ENCODE measurements around the gene PROSER2. TPM values are rescaled to one million over a fixed set of nuclear protein-coding genes. Genes with fewer than 3 reads are reported as not detected.

The PROSER2 gene
- total and polyA plus RNA-seq, 2 of the 13 experiments (the other 11 are each of a cell fraction or from before 2014, with no cell fraction given) = 6.9 to 7.7 TPM

- no peak overlapping the region for H3K4me2 ChIP-seq (ENCODE audit: low read depth, low read length)
- no peak for DNase-seq (ENCODE audit: low spot score)
- CTCF ChIA-PET (ENCODE audit: low intra/inter-chr PET ratio, low total read pairs) = no interaction called here
- no peak for ATAC-seq
- BruUV-seq (replicated peaks) = no TSS peak
- H4K20me1 ChIP-seq (ENCODE audit: insufficient read depth, low read length) = no peaks in the 10 kb centered on the region
- H3K4me1 ChIP-seq (ENCODE audit: insufficient read depth, low read length) = peaks cover 61% of the 10 kb centered on the region
- no peak overlapping the region for H3K27ac ChIP-seq (ENCODE audit: extremely low read length, insufficient read depth, low read length)
- whole genome bisulfite sequencing (ENCODE audit: low lambda C conversion rate) = 88% methylated on average over 6 of the region's 6 CpGs
- H3K79me2 ChIP-seq (ENCODE audit: insufficient read depth, low read length) = no peaks in the 10 kb centered on the region
- intact Hi-C loops (cut with micrococcal nuclease; ENCODE audit: unreplicated experiment) (no loop called here), in situ Hi-C loops (cut with HindIII; ENCODE audit: extremely low pct_ligation_motif_present, low pct_unique_long_range_greater_than_20kb) (no loop called here)
- no peak for FAIRE-seq
- POLR2A ChIA-PET = no interaction called here
- H3K27me3 ChIP-seq (ENCODE audit: control insufficient read depth in 1 of 2, insufficient read depth in 2 of 2, low read length in 2 of 2) = no peaks in the 10 kb centered on the region
- no peaks in the 10 kb centered on the region for H3K9me3 ChIP-seq (ENCODE audit: low read length)
- H3K9ac ChIP-seq (ENCODE audit: insufficient read depth, low read depth, low read length) = no peak overlapping the region
- H2AFZ ChIP-seq (ENCODE audit: low read length) = no peak overlapping the region
- no peak overlapping the region for H3K4me3 ChIP-seq (replicated peaks in 1 of 3; ENCODE audit: insufficient read depth in 1 of 3, low read depth in 2 of 3, low read length in 3 of 3)
- TF ChIP-seq AGO1 (IDR thresholded peaks at IDR 0.05; ENCODE audit: low read depth, low read length, poor library complexity, severe bottlenecking) = no peak
- no peak for TF ChIP-seq TAF15 (IDR thresholded peaks at IDR 0.05; ENCODE audit: low read depth, low read length, poor library complexity, severe bottlenecking)
- no peak for TF ChIP-seq PAWR (CRISPR knock-in tag; IDR thresholded peaks at IDR 0.05; ENCODE audit: borderline replicate concordance)
- no peak for TF ChIP-seq RXRB (CRISPR knock-in tag; IDR thresholded peaks at IDR 0.05; ENCODE audit: borderline replicate concordance)
- no peaks in the 10 kb centered on the region for H3K36me3 ChIP-seq (replicated peaks in 1 of 2; ENCODE audit: control insufficient read depth in 1 of 2, insufficient read depth in 2 of 2, low read length in 2 of 2)
Measured at GRCh38 chr10:11901036-11901301, 77.8 kb downstream of the PROSER2 start.

DNA sequence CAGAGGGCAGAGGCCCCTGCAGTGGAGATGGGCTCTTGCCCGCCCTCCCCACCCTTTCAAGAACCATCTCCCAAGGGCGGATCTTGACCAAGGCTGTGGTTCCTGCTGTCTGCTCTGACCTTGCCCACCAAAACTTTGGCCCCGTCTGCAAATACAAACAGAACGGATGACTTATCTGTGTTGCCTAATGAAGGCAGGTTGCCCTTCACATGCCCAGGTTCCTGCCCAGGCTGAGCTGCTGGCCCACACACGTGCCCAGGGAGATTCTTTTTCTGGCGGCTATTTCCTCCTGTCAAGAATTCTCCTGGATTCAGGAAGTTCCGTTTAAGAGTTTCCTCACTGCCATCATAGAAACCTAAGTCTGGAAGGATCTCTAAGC lies 78.3 kb downstream of the PROSER2 start:
- no peak for ATAC-seq
- no peaks in the 10 kb centered on the region for H3K79me2 ChIP-seq (ENCODE audit: insufficient read depth, low read length)
- no peaks in the 10 kb centered on the region for H3K9me3 ChIP-seq (ENCODE audit: low read length)
- ChIA-PET POLR2A (no interaction called here), CTCF (ENCODE audit: low intra/inter-chr PET ratio, low total read pairs) (no interaction called here)
- no peak overlapping the region for H3K9ac ChIP-seq (ENCODE audit: insufficient read depth, low read depth, low read length)
- BruUV-seq (replicated peaks) = no TSS peak
- intact Hi-C loops (cut with micrococcal nuclease; ENCODE audit: unreplicated experiment) = no loop called here
- H3K27me3 ChIP-seq (ENCODE audit: control insufficient read depth in 1 of 2, insufficient read depth in 2 of 2, low read length in 2 of 2) = no peaks in the 10 kb centered on the region
- 20% methylated on average over 6 of the region's 7 CpGs for WGBS (ENCODE audit: low lambda C conversion rate)
- H3K4me2 ChIP-seq (ENCODE audit: low read depth, low read length) = no peak overlapping the region; the same call in 1 of the 2 replicates
- DNase-seq (ENCODE audit: low spot score) = peak; percentile 23
- no peaks in the 10 kb centered on the region for H3K36me3 ChIP-seq (replicated peaks in 1 of 2; ENCODE audit: control insufficient read depth in 1 of 2, insufficient read depth in 2 of 2, low read length in 2 of 2)
- H4K20me1 ChIP-seq (ENCODE audit: insufficient read depth, low read length) = no peaks in the 10 kb centered on the region
- H3K27ac ChIP-seq (ENCODE audit: extremely low read length, insufficient read depth, low read length) = no peak overlapping the region
- no peak overlapping the region for H2AFZ ChIP-seq (ENCODE audit: low read length)
- H3K4me3 ChIP-seq (replicated peaks in 1 of 3; ENCODE audit: insufficient read depth in 1 of 3, low read depth in 2 of 3, low read length in 3 of 3) = no peak overlapping the region
- FAIRE-seq = no peak
- in situ Hi-C loops (cut with HindIII; ENCODE audit: extremely low pct_ligation_motif_present, low pct_unique_long_range_greater_than_20kb) = no loop called here
- peaks cover 63% of the 10 kb centered on the region for H3K4me1 ChIP-seq (ENCODE audit: insufficient read depth, low read length)
- TF ChIP-seq FOSL2 (CRISPR knock-in tag; IDR thresholded peaks at IDR 0.05) (peak; percentile 68), SIN3B (IDR thresholded peaks at IDR 0.05; ENCODE audit: low read length) (no peak), CEBPB (IDR thresholded peaks at IDR 0.05; ENCODE audit: borderline replicate concordance, low read depth, low read length) (peak; percentile 20; the same call in 1 of the 2 replicates), ZNF326 (CRISPR knock-in tag; IDR thresholded peaks at IDR 0.05; ENCODE audit: borderline replicate concordance) (no peak), ELF3 (CRISPR knock-in tag; IDR thresholded peaks at IDR 0.05) (peak; percentile 77), HIC2 (CRISPR knock-in tag; IDR thresholded peaks at IDR 0.05; ENCODE audit: low read depth) (peak; percentile 96), ETV5 (CRISPR knock-in tag; IDR thresholded peaks at IDR 0.05; ENCODE audit: borderline replicate concordance) (peak; percentile 13; the same call in 1 of the 2 replicates), RARA (CRISPR knock-in tag; IDR thresholded peaks at IDR 0.05) (peak; percentile 43; the same call in 1 of the 2 replicates), ZNF619 (CRISPR knock-in tag; IDR thresholded peaks at IDR 0.05) (no peak)
- TF ChIP-seq, protein P1, sequence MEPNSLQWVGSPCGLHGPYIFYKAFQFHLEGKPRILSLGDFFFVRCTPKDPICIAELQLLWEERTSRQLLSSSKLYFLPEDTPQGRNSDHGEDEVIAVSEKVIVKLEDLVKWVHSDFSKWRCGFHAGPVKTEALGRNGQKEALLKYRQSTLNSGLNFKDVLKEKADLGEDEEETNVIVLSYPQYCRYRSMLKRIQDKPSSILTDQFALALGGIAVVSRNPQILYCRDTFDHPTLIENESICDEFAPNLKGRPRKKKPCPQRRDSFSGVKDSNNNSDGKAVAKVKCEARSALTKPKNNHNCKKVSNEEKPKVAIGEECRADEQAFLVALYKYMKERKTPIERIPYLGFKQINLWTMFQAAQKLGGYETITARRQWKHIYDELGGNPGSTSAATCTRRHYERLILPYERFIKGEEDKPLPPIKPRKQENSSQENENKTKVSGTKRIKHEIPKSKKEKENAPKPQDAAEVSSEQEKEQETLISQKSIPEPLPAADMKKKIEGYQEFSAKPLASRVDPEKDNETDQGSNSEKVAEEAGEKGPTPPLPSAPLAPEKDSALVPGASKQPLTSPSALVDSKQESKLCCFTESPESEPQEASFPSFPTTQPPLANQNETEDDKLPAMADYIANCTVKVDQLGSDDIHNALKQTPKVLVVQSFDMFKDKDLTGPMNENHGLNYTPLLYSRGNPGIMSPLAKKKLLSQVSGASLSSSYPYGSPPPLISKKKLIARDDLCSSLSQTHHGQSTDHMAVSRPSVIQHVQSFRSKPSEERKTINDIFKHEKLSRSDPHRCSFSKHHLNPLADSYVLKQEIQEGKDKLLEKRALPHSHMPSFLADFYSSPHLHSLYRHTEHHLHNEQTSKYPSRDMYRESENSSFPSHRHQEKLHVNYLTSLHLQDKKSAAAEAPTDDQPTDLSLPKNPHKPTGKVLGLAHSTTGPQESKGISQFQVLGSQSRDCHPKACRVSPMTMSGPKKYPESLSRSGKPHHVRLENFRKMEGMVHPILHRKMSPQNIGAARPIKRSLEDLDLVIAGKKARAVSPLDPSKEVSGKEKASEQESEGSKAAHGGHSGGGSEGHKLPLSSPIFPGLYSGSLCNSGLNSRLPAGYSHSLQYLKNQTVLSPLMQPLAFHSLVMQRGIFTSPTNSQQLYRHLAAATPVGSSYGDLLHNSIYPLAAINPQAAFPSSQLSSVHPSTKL (CRISPR knock-in tag; IDR thresholded peaks at IDR 0.05) = peak; percentile 66
- TF ChIP-seq, protein P2, sequence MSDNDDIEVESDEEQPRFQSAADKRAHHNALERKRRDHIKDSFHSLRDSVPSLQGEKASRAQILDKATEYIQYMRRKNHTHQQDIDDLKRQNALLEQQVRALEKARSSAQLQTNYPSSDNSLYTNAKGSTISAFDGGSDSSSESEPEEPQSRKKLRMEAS (IDR thresholded peaks at IDR 0.05) = peak; percentile 25; the same call in 1 of the 2 replicates

Measured in HepG2 (cell line).